Dendritic cell treated with granulocyte-macrophage colony-stimulating factor and Interleukin-4, amounts not matched to agents 40 ng/mL and 50 ng/mL, for 4 days (primary cell): ENCODE results near the gene AFF4.

Experiments used
- H3K27ac Mint-ChIP-seq: one replicate; pipeline ENCODE4 v1.8.0; 2022; ENCODE audit warnings: mild to moderate bottlenecking, mixed read lengths
- H3K27me3 Mint-ChIP-seq: one replicate; pipeline ENCODE4 v1.8.0; 2022; ENCODE audit warnings: mild to moderate bottlenecking, mixed read lengths
- H3K36me3 Mint-ChIP-seq: one replicate; pipeline ENCODE4 v1.8.0; 2022; ENCODE audit warnings: low read depth, mixed read lengths
- H3K4me1 Mint-ChIP-seq: one replicate; pipeline ENCODE4 v1.8.0; 2022; ENCODE audit warnings: low read depth, mixed read lengths
- H3K4me3 Mint-ChIP-seq: one replicate; pipeline ENCODE4 v1.8.0; 2022; ENCODE audit warnings: mild to moderate bottlenecking, moderate library complexity, mixed read lengths
- H3K9me3 Mint-ChIP-seq: one replicate; pipeline ENCODE4 v1.8.0; 2022; ENCODE audit warnings: mixed read lengths
- intact Hi-C: fragments of 100-400 bp; cut with micrococcal nuclease; formaldehyde crosslinking; loops from one replicate; pipeline ENCODE4 v1.15.0; 2022

AFF4 gene

DNA sequence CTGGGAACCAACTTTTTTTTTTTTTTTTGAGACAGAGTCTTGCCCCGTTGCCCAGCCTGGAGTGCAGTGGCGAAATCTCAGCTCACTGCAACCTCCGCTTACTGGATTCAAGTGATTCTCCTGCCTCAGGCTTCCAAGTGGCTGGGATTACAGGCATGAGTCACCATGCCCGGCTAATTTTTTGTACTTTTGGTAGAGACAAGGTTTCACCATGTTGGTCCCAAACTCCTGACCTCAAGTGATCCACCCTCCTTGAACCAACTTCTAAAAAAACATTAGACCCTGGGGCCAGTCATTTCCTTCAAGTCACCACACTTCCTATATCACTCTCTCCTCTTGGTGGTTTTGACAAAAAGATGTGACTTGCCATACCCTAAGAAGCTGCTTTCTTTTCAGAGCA lies 122.1 kb downstream of the AFF4 start:
- no peaks in the 10 kb centered on the region for H3K9me3 Mint-ChIP-seq
- no peak overlapping the region for H3K4me3 Mint-ChIP-seq
- H3K36me3 Mint-ChIP-seq, result no peaks in the 10 kb centered on the region
- H3K4me1 Mint-ChIP-seq, result peaks cover 29% of the 10 kb centered on the region
- H3K27ac Mint-ChIP-seq, result no peak overlapping the region
- no peaks in the 10 kb centered on the region for H3K27me3 Mint-ChIP-seq
- intact Hi-C loops, result no loop called here

- no peak overlapping the region for H3K27ac Mint-ChIP-seq
- no peaks in the 10 kb centered on the region for H3K9me3 Mint-ChIP-seq
- peaks cover 29% of the 10 kb centered on the region for H3K4me1 Mint-ChIP-seq
- H3K27me3 Mint-ChIP-seq, result no peaks in the 10 kb centered on the region
- no peaks in the 10 kb centered on the region for H3K36me3 Mint-ChIP-seq
- intact Hi-C loops, result no loop called here
- H3K4me3 Mint-ChIP-seq, result no peak overlapping the region
These were observed 122.5 kb downstream of the AFF4 start for GRCh38 chr5:132840896-132841295.

DNA sequence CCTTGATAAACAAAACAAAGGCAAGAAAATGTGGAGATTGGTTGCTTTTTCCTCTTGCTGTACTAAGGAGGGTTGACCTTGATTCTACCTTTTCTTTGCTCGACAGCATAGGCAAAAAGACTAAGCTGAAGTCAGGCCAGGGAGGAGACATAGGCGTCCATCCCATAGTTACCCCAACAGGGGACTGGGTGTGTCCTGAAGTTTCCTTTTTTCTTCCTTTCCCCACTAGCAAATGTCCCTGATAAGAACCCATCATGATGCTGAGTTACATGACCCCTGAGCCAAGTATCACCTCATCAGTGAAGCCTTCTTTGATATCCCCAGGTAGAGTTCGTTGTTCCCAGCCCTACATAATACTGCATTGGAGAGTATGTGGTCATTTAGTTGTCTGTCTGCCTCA lies 123.1 kb downstream of the AFF4 start:
- Mint-ChIP-seq H3K36me3 (no peaks in the 10 kb centered on the region), H3K27ac (peak overlapping the region; percentile 65), H3K4me1 (peaks cover 29% of the 10 kb centered on the region), H3K4me3 (no peak overlapping the region), H3K27me3 (no peaks in the 10 kb centered on the region), H3K9me3 (no peaks in the 10 kb centered on the region)
- intact Hi-C loops, result no loop called here

DNA sequence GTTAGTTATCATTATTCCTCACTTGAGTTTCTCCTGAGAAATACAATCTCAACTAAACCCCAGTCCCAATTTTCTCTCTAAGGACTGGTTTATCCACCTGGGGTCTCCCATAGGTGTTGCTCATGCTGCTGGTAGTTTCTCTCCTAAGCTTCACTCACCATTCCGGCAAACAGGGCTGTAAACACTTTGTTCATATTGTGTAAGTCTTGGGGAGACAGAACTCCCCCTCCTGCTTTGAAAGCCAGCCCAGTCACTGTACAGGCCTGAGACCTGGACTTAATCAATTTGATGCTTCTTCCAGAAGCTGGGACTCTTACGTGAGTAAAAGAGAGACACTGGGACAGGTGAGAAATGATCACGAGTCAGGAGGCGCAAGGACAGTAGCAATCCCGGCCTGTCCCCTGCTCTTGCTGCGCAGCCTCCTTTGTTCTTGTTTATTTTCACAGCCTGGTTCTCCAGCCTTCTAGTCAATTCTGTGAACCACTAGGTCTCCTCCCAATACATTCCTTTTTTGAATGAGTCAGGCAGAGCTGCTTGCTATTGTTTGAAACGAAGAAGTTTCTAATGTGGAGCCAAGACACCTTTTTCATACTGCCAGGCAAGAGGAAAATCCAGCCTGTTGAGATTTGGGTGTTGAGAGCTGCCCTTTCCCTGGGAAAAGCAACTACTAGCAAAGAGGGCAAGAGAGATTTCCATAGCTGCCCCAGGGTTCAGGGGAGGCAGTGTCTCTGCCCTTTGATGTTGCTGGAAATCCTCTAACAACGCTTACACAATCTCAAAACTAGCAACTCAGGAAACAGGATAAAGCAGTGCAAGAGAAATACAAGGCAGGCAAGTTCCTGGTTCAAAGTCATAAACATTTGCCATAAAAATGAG lies 123.8 kb downstream of the AFF4 start:
- Mint-ChIP-seq H3K4me3 (no peak overlapping the region), H3K27me3 (no peaks in the 10 kb centered on the region), H3K9me3 (no peaks in the 10 kb centered on the region), H3K4me1 (peaks cover 29% of the 10 kb centered on the region), H3K36me3 (no peaks in the 10 kb centered on the region), H3K27ac (peak overlapping the region; percentile 65)
- intact Hi-C loops, result no loop called here

DNA sequence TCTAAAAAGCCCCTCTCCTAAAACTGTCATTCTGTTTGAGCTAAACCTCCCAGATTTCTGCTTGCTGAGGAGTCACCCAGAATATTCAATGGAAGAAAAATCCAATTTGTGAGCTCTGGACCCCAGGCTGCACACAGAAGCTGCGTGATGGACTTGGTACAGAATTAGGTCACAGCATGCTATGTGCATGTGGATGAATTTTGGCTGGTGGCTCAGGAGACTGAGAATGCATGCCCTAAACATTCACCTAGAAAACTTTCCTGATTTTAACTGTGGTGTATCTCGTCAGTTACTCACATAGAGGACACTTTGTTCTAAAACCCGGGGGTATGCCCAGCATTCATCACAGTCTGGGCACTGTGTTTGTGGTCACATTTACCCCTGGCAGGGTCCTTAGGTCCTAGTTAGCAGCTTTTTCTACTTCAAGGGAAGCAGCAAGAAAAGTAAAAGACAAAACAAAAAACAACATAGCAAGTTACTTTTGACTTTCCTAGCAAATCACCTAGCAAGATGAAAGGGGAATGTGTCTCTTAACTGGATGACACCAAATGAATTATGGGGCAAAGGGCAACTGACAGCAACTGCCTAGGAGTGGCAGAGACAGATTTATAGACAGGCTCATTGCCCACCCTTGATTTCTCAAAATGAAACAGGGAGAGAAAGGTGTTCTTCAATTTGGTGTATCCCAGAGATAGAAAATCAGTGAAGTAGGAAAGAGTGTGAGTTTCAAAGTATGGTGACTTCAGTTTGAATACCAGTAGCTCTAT lies 124.7 kb downstream of the AFF4 start:
- Mint-ChIP-seq H3K27me3 (no peaks in the 10 kb centered on the region), H3K4me3 (no peak overlapping the region), H3K36me3 (no peaks in the 10 kb centered on the region), H3K27ac (no peak overlapping the region), H3K9me3 (no peaks in the 10 kb centered on the region), H3K4me1 (peaks cover 29% of the 10 kb centered on the region)
- intact Hi-C loops, result no loop called here

DNA sequence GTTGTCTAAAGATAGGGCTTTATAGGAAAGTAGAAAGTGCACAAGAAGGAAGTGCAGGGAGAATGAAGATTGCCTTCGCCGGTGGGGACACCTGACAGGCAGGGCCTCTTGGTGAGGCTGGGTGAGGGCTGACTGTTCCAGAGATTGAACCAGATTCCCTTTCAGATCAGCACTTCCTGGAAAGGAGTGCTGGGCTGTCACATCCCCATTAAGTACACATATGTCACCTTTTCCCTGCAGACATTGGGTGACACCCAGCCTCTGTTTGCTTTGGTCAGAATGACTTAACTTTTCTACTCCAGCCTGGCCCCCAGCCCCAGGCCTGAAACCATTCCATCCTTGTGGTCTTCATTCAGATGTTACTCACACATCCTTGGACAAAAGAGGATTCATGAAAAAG lies 125.6 kb downstream of the AFF4 start:
- H3K4me3 Mint-ChIP-seq, result no peak overlapping the region
- intact Hi-C loops, result no loop called here

DNA sequence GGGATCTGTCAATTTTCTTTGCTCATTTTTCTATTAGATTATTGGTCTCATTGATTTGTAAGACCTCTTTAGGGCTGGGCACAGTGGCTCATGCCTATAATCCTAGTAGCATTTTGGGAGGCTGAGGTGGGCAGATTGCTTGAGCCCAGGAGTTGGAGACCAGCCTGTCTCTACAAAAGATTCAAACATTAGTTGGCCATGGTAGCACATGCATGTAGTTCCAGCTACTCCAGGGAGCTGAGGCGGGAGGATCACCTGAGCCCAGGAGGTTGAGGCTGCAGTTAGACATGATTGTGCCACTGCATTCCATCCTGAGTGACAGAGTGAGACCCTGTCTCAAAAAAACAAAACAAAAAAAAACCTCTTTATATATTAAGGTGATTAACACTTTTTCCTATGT lies 126.6 kb downstream of the AFF4 start:
- H3K4me3 Mint-ChIP-seq, result no peak overlapping the region
- intact Hi-C loops, result no loop called here
- H3K9me3 Mint-ChIP-seq, result no peaks in the 10 kb centered on the region
- no peaks in the 10 kb centered on the region for H3K36me3 Mint-ChIP-seq
- H3K4me1 Mint-ChIP-seq, result peaks cover 29% of the 10 kb centered on the region
- H3K27ac Mint-ChIP-seq, result no peak overlapping the region
- peaks cover 7% of the 10 kb centered on the region for H3K27me3 Mint-ChIP-seq

More for the DNA sequence above, 125.6 kb downstream of the AFF4 start:
- Mint-ChIP-seq H3K4me1 (peaks cover 29% of the 10 kb centered on the region), H3K36me3 (no peaks in the 10 kb centered on the region), H3K27me3 (peaks cover 2% of the 10 kb centered on the region), H3K9me3 (no peaks in the 10 kb centered on the region), H3K27ac (peak overlapping the region; percentile 55)

GRCh38 chr5:132834057-132834456 lies 129.4 kb downstream of the AFF4 start:
- H3K27ac Mint-ChIP-seq, result no peak overlapping the region
- H3K27me3 Mint-ChIP-seq, result peaks cover 30% of the 10 kb centered on the region
- peaks cover 27% of the 10 kb centered on the region for H3K4me1 Mint-ChIP-seq
- intact Hi-C loops, result no loop called here
- H3K36me3 Mint-ChIP-seq, result peaks cover 6% of the 10 kb centered on the region
- no peaks in the 10 kb centered on the region for H3K9me3 Mint-ChIP-seq
- no peak overlapping the region for H3K4me3 Mint-ChIP-seq

GRCh38 chr5:132832612-132833011 lies 130.8 kb downstream of the AFF4 start:
- Mint-ChIP-seq H3K27ac (no peak overlapping the region), H3K4me1 (peaks cover 22% of the 10 kb centered on the region), H3K9me3 (no peaks in the 10 kb centered on the region), H3K27me3 (peaks cover 44% of the 10 kb centered on the region), H3K36me3 (peaks cover 6% of the 10 kb centered on the region), H3K4me3 (no peak overlapping the region)
- intact Hi-C loops, result no loop called here

DNA sequence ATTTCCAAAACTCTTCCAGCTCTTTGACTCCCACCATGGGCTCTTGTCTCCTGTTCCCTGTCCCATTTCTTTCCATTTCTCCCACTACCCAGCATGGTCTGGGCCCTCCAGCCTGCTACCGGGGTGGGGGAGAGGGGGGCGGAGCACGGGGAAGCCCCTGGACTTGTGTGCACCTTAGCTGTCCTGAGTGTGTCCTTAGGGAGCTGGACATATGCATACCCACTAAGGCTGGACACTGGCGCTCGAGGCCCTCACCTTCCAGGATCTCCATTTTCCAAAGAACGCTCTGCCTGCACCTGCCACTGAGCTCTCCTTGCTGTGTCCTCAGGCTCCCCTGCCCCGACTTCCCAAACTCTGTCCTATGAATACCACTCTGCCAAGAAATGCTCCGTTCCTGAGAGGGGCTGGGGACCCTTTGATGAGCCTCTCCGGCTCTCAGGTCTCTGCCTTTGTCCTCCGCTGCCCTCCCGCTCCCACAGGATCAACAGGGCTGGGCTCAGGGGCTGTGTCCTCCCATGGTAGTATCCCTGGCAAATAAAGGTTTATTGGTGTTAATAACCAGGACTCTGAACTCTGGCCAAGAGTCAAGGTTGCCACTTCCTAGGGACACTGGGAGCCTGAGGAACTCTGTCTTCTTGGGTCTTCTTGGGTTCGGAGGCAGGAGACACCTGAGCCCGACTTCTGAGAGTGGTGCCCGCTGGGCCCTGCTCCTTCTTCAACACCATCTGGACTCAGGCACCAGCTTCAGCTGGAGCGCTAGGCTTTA lies 132.2 kb downstream of the AFF4 start:
- peak overlapping the region; percentile 96 for H3K4me3 Mint-ChIP-seq
- H3K27ac Mint-ChIP-seq, result peak overlapping the region; percentile 55
- H3K4me1 Mint-ChIP-seq, result peaks cover 22% of the 10 kb centered on the region
- intact Hi-C loops, result loop anchor here (2.0 kb wide), 1 partner anchor 32 kb away; no protein-coding TSS in a partner anchor
- H3K27me3 Mint-ChIP-seq, result peaks cover 57% of the 10 kb centered on the region
- H3K9me3 Mint-ChIP-seq, result no peaks in the 10 kb centered on the region
- H3K36me3 Mint-ChIP-seq, result peaks cover 12% of the 10 kb centered on the region

GRCh38 chr5:132830436-132831094 lies 132.9 kb downstream of the AFF4 start, which contains the start of gene SHROOM1:
TSS of gene SHROOM1 (minus strand) at chr5:132830647. CDS start at chr5:132826140, 4,507 bp downstream.
- Mint-ChIP-seq H3K27ac (peak within 1 kb of the TSS; percentile 77), H3K9me3 (no peaks in the 10 kb centered on the region), H3K4me3 (peak within 1 kb of the TSS; percentile 96), H3K4me1 (peaks cover 28% of the 10 kb centered on the region), H3K36me3 (peaks cover 12% of the 10 kb centered on the region), H3K27me3 (peaks cover 63% of the 10 kb centered on the region)
- intact Hi-C loops, result loop anchor here (1.0 to 2.0 kb wide), 2 partner anchors 32 to 53 kb away; no protein-coding TSS in a partner anchor

DNA sequence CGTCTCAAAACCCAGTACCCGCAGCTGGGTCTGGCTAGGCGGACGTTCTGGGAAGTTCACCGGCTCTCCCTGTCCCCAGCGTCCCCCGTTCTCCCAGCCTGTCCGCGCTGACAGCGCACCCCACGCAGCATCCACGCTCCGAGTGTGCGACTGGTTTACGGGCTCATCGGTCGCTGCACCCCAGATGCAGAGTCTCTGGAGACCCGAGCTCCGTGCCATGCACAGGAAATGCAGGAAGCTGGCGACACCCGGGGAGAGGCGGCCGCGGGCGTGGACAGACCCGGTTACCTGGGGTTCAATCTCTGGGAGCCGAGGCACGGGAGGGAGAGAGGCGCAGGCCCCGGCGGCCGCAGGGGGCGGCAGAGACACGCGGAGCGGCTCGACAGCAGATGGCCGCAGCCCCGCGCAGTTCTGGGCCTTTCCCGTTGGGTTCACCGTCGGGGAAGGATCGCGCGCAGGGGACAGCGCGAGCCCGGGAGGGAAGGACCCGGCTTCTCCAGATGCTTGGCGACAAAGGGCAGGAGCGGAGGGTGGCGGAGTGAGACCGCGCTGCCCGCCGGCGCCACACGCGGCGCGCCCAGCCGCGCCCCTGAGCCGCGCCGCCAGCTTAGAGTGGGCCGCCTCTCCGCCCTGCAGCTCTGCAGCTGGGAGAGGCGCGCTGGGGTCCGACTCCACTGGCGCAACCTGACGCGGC lies 133.5 kb downstream of the AFF4 start:
- peaks cover 28% of the 10 kb centered on the region for H3K4me1 Mint-ChIP-seq
- peaks cover 16% of the 10 kb centered on the region for H3K36me3 Mint-ChIP-seq
- H3K27me3 Mint-ChIP-seq, result peaks cover 68% of the 10 kb centered on the region
- intact Hi-C loops, result loop anchor here (1.0 to 2.0 kb wide), 2 partner anchors 33 to 53 kb away; no protein-coding TSS in a partner anchor
- peak overlapping the region; percentile 77 for H3K27ac Mint-ChIP-seq
- no peaks in the 10 kb centered on the region for H3K9me3 Mint-ChIP-seq
- H3K4me3 Mint-ChIP-seq, result peak overlapping the region; percentile 96
